CD4-positive, alpha-beta T cell treated with Interleukin-6 for 4 hours (primary cell): ENCODE data around the gene PSME3IP1.
"Not testable (repeated sequence)": the region's sequence is repeated elsewhere in the genome, so short reads cannot be mapped to it uniquely, and the experiment has no call there.

Source experiments
- DNase-seq: peaks from one replicate; pipeline ENCODE4 v3.0.0-alpha.2; 2020; ENCODE audit warnings: mixed read lengths

Gene PSME3IP1

DNA sequence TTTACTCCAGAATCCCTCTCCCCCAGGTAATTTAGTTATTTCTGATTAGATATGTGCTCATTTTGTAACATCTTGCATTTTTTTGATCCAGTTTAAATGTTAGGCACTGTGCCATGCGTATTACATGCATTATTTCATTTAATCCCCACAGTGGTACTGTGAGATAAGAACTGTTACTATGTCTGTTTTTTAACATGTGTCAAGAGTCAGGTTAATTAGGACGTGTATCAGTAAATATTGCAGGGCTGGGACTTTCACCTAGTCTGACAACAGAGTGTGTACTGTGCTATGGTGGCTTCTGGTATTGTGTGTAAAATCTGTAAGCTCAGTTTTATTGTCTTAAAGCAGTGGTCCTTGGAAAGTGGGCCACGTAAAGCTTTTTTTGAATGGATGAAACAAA, 10.9 kb upstream of the PSME3IP1 start:
- DNase-seq = no peak

DNA sequence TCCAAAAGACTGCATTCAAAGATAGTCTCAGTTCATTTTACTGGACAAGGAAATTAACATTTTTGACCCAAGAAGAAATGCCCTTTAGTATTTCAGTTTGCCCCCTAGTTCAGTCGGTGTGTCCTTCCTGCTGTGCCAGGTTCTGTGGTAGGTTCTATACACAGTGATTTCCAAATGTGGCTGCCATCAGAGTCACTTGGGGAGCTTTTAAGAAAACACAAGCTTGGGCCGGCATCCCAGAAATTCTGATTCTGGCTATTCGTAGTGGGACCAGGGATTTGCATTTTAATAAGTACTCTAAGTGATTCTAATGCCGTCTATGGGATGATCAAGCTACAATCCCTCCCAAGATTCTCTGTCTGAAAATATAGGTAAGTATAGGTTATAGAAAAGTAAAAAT, 10.4 kb upstream of the PSME3IP1 start:
- DNase-seq = no peak

DNA sequence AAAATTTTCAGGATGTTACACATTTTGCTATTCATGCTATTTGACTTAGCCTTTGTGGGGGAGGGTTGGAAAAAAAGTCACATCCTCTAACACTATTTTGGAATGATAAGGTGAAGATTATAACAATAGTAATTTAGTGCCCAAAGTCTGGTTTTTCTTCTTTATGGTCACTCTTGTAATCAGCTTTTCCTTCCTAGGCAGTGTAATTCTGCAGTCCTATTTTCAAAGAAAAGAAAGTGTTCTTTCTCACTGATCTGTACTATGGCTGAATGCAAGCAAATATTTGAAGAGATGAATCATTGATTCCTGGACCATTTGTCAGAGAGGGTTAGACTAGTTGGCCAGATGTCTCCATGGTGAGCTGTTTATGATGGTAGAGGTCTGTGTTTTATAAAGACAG, 8.7 kb upstream of the PSME3IP1 start:
- DNase-seq = no peak

DNA sequence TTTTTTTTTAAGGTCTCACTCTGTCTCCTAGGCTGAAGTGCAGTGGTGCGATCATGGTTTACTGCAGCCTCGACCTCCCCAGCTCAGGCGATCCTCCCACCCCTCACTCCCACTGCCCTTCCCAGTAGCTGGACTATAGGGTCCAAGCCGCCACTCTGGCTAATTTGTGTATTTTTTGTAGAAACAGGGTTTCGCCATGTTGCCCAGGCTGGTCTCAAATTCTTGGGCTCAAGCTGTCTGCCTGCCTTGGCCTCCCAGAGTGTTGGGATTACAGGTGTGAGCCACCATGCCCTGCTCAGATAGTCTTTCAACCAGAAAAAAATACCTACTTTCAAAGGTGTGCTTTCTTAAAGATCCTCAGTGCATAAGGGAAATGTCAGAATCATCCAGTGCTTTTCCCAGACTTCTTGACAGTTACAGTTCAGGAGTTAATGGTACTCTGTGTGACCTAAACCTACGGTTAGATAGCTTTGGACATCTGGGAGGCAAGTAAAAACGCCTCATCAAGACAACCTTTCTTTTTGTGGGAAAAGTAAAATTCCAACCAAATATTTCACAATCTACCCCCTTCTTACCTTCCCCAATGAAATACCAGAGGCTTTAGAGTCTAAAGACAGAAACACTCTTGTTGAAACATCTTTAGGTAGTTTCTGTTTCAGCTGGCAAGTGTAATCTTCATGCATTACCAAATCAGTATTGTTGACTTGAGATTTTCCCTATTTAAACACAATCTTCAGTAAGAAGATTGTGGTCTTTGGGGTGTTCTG, 7.1 kb upstream of the PSME3IP1 start:
- no peak for DNase-seq

DNA sequence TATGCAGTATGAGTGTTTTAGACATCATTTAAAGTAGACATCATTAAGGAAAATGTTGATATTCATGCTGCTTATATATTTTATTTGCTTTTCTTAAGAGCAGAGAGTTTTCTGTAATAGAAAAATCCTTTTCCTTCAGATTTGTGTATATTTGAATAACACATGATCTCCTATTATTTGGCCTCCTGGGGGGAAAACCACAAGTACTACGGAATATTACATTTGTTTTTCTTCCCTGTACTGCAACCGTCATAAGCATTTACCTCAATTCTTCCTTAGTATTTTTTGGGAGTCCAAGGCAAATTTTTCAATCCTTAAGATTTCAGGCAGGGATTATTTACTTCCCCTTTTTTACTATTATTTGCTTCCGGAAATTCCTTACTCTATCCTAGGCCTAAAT, 6.3 kb upstream of the PSME3IP1 start:
- DNase-seq = no peak

DNA sequence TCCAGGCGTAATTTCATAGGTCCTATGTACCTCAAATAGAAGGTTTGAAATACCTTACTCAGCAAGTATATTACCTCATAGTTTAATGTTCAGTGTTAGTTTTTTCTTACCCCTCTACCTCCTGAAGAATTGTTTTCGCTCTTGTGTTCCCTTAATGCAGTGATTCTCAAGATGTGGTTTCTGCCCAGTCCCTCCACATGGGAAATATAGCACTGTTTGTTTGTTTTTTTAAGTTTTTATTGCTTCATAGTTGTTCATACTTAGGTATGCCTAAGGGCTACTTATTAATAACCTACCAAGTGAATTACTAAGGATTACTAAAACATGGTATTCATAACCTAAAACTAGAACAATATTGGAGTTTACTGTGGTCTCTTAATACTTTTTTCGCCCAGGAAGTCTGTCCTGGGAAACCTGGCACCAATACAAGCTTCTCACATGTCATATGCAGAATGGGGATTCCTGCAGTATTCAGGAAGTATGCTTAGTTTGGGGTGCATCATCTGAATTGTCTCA, 5.3 kb upstream of the PSME3IP1 start:
- no peak for DNase-seq

DNA sequence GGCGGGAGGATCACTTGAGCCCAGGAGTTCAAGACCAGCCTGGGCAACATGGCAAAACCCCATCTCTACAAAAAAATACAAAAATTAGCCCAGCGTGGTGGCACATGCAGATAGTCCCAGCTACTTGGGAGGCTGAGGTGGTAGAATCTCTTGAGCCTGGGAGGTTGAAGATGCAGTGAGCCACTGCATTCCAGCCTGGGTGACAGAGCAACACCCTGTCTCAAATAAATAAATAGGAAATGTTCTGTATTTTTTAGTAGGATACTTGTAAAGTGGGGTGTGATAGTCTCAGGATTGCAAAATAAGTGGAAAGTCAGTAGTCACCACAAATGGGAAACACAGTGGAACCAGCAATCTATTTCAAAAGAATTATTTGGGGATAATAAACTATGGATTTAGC, 4.3 kb upstream of the PSME3IP1 start:
- DNase-seq = no peak

DNA sequence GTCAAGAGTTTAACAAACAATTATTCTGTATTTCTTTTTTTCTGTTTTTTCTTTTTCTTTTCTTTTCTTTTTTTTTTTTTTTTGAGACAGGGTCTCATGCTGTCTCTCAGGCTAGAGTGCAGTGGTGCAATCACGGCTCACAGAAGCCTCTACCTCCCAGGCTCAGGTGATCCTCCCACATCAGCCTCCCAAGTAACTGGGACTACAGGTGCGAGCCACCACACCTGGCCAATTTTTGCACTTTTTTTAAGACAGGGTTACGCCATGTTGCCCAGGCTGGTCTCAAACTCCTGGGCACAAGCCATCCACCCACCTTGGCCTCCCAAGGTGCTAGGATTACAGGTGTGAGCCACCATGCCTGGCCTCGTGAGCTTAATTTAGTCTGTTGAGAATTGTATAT, 3.7 kb upstream of the PSME3IP1 start:
- DNase-seq = not testable (repeated sequence)

DNA sequence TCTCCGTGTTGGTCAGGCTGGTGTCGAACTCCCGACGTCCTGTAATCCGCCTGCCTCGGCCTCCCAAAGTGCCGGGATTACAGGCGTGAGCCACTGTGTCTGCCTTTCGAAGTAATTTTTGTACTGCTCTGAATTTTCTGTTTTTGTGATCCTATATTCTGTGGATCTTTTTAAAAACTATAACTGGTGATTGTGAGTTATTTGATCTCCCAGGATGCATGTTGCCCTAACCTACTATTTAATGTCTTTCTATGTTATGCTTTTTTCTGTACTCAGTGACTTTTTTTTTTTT, 2.8 kb upstream of the PSME3IP1 start:
- DNase-seq = no peak

DNA sequence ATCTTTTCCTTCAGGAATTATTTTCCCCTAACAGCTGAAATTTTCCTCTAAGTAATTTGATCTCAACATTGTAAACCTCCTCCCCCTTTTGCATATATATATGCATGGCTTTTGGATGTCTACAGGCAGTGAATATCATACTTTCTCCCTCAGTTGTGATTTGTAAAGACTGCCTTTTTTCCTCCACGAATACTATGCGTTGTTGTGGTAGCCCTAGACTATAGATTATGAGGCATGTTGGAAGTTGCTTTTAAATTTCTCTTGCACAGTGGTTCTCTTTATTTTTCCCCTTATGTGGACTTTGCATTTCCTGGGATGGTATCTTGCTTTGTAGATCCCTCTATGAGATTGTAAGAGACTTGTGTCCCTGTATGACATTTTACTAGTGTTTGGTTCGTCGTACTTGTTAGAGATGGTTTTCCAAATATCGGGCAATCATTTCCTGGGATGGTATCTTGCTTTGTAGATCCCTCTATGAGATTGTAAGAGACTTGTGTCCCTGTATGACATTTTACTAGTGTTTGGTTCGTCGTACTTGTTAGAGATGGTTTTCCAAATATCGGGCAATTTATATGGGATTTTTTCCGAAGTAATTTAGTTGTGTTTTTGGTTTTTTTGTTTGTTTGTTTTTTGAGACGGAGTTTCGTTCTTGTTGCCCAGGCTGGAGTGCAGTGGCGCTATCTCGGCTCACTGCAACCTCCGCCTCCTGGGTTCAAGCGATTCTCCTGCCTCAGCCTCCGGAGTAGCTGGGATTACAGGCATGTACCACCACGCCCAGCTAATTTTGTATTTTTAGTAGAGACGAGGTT, 2.3 kb upstream of the PSME3IP1 start:
- DNase-seq = not testable (repeated sequence)

DNA sequence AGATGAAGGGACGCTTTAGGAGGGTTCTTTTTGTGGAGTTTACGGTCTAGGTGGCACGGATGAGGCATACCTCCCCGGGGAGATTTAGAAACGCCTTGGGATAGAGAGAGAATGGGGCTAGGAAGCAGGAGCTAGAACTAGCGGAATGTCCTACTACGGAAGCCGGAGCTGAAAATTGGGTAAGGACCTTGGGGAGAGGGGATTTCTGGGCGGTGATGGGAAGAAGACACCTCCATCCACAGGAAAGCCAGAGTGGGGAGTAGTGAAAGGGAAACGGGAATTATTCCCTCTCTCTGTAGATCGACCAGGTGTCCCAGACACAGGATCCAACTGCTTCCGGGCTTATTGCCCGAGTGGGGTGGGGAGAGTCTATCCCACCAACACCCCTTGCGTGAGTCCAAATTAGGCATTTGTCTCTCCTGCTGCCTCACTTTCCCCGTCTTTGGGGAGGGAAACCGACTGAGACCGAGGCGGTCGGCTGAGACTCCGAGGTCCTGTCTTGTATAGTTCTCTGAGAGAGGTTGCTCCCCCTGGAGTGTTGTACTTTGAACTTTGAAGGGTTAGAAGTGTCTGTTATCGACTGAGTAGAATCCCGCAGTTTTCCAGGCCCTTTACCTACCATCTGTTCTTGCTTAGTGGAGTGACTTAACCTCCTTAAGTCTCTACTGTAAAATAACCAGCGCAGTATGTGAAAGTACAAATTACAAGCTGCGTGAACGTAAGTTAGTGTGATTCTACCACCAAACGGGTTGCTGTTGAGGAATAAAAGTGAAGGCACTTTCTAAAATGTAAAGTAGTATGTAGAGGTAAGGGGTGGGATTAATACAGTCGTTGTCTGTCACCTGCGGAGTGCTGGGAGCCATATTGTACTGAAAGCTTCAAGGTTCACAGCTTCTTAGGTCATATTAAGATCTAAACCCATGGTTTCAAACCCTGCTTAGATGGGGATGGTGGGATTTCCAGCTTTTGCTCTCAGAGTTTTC, 1.3 kb upstream of the PSME3IP1 start:
- DNase-seq = peak; percentile 14

DNA sequence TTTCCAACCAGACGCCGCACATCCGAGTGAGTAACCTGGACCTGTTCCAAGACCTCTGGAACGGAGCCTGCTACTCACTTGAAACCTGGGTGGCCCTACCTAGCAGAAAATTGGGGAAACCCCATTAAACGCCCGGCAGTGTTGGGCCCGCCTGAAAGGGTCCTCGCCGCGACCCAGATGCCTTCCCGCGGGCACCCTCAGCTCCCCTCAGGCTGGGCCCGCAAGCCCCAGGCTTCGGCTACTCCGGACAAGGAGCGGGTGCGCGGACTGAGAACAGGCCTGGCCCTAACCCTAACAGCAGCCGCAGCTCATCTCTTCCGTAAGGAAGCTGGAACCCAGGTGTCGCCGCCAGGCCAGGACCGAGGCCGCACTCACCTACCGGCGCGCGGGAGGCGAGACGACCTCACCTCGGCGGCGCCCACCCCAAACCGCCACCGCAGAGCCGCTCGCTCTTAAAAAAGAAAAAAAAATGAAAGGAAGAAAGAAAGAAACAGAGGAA, 344 bp downstream of the PSME3IP1 start:
- DNase-seq = peak; percentile 23

DNA sequence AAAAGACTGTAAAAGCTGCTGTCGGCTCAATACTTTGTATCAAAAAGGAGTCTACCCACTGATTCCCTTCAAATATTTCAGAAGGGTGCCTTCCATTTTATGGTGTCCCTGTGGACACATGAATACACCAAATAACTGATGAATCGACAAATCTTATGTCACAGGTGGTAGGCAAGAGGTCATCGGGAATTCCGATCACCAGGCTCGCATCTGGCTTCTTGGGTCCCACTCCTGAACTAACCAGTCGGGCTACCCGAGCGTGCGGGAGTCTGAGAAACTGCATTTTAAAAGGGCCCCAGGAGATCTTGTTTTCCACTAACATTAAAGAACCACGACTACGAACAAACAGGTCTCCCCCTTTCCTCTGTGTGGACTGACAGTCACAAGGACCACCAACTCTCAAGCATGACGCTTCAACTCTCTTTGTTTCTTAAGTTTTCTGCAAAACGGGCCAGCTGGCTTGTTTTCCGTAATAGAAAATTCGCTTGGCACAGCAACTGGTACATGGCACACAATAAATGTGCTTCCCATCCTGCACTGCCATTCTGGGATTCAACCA, 873 bp downstream of the PSME3IP1 start:
- peak; percentile 2 for DNase-seq

DNA sequence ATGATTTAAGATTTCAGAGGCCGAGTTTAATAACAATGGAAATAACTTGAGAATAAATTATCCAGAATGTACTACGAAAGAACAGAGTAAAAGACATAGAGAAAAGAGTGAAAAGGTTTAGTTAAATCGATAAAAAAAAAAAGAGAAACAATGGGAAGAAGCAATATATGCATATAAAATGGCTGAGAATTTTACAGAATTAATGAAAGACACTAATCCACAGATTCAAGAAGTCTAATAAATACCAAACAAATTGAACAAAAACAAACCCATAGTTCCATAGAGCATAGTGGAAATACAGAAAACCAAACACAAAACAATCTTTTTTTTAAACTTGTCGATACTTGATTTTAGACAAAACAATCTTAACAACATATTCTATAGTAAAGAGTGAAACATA, 1.7 kb downstream of the PSME3IP1 start:
- no peak for DNase-seq

DNA sequence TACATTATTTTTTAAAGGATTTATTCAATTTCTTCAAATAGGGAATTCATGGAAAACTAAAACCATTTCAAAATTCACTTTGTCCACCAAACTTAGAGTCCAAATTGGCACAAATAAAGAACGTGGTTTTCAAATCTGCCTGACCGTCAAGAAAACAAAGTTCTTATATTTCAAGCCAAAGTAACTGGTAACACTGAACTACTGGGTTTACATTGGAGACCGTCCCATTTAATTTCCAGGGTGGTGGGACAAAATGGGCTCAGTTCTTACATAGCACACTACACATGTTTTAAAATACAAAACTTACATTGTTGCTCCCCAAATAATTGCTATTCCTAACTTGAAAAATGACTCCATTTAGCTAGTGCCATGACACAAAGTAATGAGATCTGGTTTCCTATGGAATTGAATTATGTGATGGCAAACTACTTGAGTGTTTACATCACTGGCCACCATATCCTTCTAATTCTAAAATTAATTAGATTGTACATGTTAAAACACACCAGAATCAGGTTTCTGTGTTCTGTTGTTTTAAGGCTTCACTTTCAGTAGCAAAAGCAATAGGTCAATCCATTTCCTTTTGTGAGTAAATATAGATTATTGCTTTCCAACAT, 6.5 kb downstream of the PSME3IP1 start:
- no peak for DNase-seq

DNA sequence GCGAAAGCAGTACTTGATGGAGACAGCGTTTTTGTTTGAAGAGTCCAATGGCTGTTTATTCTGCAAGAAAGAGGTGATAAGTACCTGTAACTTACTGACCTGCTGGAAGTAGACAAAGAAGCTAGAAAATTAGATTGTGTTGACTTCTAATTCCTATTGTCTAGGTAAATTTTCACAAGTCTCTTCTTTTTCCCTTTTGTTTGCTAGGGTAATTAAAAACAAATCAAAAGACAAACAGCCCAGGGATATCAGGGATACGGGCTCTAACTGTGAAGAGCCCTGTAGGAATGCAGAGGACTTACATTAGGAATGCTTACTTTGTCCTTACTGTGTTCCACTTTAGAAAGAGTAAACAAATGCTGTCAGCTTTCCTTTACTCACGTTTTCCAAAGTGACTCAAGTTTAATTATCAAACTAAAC, 7.0 kb downstream of the PSME3IP1 start:
- no peak for DNase-seq

DNA sequence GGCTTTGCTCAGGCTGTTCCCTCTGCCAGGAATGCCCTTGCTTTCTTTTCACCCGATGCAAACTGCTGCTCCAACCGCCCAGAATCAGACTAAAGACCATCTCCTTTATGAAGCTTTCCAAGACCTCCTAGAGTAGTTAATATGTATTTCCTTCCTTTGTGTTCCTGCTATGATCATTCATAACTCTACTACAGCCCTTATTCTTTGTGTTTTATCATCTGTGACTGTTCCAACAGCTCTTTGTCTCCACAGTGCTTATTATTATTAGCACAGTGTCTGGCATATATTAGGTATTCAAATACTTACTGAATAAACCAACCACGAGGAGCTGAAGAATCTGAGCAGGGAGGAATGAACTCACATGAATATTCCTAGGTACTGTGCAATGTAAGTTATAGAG, 7.6 kb downstream of the PSME3IP1 start:
- no peak for DNase-seq

DNA sequence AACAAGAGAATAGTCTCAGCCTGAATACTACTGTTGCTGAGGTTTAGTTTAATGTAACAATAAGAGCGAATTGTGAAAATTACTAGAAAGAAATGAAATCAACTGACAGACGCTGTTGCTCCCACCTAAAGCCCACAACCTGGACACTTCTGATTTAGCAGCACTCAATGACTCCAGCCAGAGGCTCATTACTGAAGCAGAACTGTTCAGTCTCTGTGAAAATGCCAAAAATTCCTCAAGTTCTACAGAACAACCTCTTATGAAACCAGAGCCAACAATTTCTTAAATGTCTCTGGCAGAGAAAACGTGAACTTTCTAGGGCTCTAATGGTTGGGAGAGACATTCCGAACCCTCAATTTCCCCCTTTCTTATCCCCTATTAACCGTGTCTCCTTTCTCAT, 9.9 kb downstream of the PSME3IP1 start:
- no peak for DNase-seq

DNA sequence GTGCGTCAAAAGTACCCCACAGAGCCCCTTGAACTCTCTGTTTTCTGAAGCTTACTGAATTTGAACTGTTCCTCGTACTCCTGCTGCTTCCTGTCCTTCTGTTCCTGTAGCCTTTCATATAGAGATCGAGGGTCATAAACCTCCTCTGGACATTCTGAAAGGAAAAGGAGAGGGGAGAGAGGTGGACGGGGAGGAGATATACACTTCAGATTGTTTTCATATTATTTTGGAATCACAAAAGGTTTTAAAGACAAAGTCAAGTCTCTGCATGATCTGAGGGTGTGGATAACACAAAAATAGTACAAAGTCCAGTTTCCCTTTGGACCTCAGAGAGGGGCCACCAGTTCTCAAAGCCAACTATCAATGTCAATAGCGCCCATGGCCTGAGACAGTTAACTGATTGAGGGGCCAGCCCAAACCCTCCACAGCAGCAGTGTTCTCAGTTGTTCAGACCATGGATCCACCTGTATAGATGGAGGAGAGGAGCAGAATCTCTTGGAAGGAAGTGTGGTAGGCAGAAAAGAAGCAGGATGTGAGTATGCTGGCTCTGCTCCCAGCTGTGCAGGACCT, 13.0 kb downstream of the PSME3IP1 start:
- no peak for DNase-seq

DNA sequence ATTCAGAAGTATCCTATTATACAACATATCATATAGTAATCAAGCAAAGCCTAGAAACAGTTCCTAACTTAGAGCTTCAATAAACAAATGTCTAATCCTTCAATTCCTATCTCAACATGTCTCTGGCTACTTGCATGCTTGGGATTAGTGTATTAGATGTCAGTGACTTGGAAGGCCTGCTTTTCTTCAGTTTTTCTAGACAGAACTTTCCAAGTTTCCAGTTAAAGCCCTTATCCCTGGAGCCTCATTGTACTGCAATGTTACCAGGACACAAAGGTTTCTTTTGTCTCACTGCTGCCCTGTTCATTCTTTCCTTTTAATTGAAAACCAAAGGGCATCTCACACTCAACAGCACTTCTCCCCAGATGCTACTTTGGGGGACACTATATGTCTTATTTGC, 16.5 kb downstream of the PSME3IP1 start:
- no peak for DNase-seq

DNA sequence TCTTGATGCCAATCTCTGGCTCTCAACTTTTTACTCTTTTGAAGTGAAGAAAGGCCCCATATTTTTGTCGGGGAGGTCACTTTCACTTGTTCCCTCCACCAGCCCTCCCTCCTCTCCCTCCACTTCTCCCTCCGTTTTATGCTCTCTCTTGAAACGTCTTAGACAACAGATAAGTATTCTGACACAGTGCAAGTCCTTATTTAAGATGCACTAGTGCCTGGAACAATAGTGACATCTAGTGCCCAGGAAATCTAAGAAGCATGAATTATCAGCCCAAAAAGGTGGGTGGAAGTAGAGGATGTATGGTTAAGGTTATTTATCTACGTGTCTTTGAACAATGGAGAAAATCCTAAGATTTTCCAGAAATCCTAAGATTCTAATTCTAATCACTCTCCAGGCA, 17.9 kb downstream of the PSME3IP1 start:
- DNase-seq = peak; percentile 26

DNA sequence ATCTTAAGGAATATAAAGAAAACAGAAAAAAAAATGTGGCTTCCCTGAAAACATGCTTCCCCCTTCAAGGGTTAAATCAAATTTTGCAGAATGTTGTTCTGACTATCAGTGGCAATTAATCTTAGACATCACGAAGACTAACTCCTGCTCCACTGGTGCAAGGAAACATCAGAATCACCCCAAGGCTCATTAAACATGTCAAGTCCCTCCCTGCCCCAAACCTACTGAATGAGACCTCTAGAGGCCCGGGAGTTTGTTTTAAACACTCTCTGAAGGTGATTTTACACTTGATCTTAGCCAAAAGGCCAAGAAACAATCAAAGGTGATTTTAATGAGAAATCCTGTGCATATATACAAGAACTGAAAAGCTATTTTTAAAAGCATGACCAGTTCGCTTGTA, 18.3 kb downstream of the PSME3IP1 start:
- no peak for DNase-seq
